Measurements from ENCODE around the gene SORCS1.

The SORCS1 gene

DNA sequence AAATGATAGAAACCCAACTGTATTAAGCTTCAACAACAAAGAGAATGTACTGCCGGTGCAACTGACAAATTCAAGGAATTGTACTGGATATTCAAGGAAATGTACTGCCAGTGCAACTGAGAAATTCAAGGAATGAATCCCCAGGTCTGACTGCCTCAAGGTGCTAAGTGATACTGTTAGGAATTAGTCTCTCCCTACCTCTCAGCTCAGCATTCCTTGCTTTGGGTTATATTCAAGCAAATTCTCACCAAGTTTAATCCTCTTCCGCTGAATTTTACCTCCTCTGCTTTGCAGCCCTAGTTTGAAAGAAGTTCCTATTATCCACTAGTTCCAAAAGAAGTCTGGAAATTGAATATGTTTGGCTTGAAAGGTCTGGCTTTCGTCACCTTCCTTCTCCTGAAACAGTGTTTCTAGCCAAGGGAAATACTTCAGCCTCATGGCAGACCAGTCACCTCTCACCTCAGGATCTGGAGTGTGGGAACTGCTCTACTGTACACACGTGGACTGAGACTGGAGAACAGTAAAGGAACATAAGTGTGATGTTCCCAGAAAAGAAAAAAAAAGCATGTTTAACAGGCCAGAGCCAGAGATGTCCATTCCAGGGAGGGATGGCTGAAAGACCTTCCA is 60.4 kb downstream of the SORCS1 start:
- DNase-seq (ENCODE audit: low read depth): no peak

- DNase-seq (ENCODE audit: low read depth): no peak
Measured at GRCh38 chr10:107103174-107104025, 61.1 kb downstream of the SORCS1 start.

GRCh38 chr10:107098326-107098725 is 66.2 kb downstream of the SORCS1 start:
- no peak for DNase-seq (ENCODE audit: low read depth)

DNA sequence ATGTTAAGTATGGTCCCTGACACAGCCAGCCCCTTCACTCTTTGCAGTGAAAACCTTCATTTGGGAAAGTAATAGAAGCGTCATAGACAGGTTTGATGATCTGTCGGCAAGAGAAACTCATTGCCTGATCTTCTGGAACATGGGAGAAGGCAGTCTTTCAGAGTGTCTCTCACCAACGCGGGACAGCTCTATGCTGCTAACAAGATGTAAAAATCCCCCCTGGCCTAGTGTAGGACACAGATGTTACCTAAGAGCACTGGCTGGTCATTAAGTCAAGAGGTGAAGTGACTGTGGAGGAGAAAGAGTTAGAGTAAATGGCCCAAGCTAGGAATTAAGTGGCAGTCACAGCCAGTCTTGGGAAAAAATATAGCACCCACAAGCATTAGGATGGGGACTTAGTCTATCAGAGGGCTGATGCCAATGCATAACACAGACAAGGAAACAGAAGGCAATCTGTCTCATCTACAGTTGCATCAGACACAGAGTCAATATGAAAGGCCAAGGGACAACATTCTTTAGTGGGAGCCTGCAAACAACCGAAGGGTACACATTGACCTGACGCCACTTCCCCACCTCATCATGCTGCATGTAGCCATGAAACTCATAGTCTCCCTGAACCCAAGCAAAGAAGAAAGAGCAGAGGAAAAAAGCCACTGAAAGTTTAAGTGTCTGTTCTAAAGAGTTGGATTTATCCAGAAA is 69.5 kb downstream of the SORCS1 start:
- no peak for DNase-seq (ENCODE audit: low read depth)

GRCh38 chr10:107092321-107092720 is 72.2 kb downstream of the SORCS1 start:
- DNase-seq (ENCODE audit: low read depth): no peak

- DNase-seq (ENCODE audit: low read depth): no peak
Measured at GRCh38 chr10:107091126-107091525, 73.4 kb downstream of the SORCS1 start.

GRCh38 chr10:107085665-107086525 is 78.6 kb downstream of the SORCS1 start:
- no peak for DNase-seq (ENCODE audit: low read depth)

DNA sequence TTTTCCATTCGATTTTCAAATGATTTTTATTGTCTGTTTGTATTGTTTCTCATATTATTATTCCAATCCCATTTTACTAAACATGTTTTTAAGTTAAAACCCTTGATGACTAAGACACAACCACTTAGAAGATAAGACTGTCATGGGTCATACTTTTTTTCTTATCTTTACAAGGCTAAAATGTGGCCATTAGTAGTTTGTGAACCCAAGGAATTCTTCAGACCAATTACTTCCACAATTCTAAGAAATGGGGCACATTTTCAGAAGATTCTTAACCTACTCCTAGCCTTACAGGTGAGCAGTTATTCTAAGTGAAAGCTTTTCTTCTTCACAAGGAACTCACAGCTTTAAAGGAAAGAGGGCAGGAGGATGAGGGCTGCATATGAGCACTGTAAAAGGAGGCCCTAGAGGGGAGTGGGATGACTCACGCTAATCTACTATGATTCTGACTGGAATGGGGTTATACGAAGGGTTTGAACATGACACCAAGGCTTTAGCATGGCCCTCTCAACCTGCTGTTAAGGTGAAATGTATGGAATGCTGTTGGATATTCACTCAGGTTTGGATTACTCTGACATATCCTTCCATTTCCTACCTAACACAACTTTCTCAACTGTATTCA is 81.0 kb downstream of the SORCS1 start:
- no peak for DNase-seq (ENCODE audit: low read depth)

DNA sequence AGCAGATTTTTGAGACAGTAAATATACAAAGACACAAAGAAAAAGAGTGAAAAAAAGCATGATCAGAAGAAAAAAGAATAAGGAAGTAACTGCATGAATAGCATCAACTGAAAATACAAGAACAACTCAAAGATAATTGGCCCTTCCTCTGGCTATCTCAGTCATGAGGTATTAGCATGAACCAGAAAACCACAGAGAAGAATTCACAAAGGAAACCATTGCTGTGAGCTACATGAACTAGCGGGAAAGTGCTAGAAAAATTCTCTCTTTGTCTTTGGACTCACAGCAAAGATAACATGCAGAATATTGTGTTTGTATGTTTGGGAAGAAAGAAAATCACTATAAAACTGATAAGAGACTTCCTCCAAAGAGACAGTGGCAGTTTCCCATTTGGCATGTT is 82.9 kb downstream of the SORCS1 start:
- no peak for DNase-seq (ENCODE audit: low read depth)

GRCh38 chr10:107075117-107075516 is 89.4 kb downstream of the SORCS1 start:
- DNase-seq (ENCODE audit: low read depth): no peak

- no peak for DNase-seq (ENCODE audit: low read depth)
Measured at GRCh38 chr10:107072786-107073185, 91.7 kb downstream of the SORCS1 start.

- DNase-seq (ENCODE audit: low read depth): no peak
Measured at GRCh38 chr10:107072028-107072427, 92.5 kb downstream of the SORCS1 start.

- DNase-seq (ENCODE audit: low read depth): no peak
Measured at GRCh38 chr10:107071301-107071700, 93.2 kb downstream of the SORCS1 start.

GRCh38 chr10:107067843-107068242 is 96.7 kb downstream of the SORCS1 start:
- no peak for DNase-seq (ENCODE audit: low read depth)

DNA sequence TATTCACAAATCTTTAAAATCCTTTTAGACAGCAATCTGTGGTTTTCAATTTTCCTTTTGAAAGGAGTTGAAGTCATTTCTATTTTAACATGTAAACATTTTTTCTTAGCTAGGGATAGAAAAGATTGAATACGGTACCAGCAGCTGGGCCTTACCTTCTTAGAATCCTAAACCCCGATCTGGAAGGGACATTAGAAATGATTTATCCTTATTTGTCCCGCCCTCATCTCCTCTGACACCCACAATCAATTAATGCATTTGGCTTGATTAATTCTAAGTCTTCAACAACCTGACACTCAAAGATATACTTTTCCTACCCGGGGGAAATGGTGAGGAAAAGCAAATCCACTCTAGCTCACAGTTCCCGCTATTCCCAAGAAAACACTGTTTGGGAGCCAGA is 100.4 kb downstream of the SORCS1 start:
- no peak for DNase-seq (ENCODE audit: low read depth)

DNA sequence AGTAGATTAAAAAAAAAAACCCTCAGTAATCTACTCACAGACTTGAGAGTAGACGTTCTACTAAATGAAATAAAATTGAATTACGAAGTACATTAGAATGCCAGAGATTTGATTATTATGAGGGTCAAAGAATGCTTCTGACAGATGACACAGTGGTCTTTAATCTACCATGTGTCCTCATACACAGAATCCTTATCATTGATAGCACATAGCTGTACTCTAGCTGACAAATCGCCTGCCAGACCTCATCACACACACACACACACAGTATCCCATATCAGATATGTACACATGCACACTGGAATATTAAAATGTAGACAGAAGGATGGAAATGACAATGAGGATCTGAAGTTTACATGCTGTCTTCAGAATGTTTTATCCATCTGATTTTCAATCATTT is 104.6 kb downstream of the SORCS1 start:
- no peak for DNase-seq (ENCODE audit: low read depth)

DNA sequence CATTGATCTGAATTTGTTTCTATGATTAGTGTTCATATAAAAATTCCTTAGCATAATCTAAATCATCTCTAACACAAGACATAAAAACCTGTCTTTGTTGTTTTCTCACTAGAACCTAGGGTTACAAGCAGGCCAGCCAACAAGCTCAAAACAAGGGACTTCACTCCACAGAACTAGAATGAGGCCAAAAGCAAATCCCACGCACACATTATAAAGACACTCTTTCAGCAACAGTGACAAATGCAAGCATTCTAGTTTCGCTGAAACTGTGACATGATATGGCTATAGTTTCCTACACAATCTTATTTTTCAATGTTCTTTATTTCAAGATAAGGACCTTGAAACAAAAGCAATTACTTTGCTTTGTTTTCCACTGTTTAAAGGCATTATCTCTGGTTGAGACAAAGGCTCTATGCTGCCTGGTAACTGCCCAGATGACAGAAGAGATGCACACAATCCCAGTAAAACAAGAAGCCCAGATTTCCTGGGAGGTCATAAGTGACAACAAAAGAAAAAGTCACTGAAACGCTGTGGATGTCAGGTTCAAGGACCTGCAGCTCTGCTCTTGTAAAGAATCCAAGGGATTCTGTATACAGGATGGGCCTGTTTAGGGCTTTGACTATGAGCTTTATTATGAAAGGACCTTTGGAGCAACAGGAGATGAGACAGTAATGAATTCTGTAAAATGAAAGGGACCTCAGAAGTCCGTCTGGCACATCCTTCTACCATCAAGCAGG is 105.3 kb downstream of the SORCS1 start:
- DNase-seq (ENCODE audit: low read depth): no peak

- no peak for DNase-seq (ENCODE audit: low read depth)
Measured at GRCh38 chr10:107058331-107058730, 106.2 kb downstream of the SORCS1 start.

GRCh38 chr10:107056182-107056581 is 108.3 kb downstream of the SORCS1 start:
- DNase-seq (ENCODE audit: low read depth): no peak

DNA sequence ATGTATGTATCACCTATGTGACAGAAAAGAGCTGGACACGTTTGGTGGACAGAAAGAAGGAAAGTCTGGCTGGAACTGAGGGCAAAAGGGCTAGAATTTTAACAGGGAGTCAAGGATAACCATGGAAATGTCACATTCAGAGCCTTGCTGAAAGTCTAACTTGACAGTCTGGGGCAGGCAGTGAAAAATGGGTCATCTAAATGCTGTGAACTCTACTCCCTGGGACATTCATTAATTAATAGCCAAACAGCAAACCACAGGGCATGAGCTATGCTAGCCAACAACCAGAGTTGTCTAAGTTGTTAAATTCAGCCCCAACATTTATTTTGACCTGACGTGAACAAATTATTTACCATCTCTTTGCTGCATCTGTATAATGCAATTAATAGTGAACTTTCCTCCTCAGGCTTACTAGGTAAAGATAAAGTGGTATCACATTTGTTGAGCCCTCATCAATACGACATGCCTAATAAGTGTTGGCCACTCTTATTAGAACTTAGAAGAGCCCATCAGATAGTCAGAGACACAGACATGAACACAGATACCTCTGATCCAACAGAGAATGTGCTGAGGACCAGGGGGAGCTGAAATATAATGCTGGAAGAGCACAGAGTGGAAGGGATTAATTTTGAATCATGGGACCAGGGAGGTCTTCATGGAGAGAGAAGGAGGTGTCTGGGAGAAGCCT is 109.9 kb downstream of the SORCS1 start:
- DNase-seq (ENCODE audit: low read depth): no peak
